HFFc6 (cell line): ENCODE results near the gene DNMBP. TPM values are rescaled to one million over a fixed set of nuclear protein-coding genes. Genes with fewer than 3 reads are reported as not detected.

Experiments
- DNase-seq: peaks from one replicate; pipeline ENCODE4 v3.0.0-alpha.2; 2018
- H3K27ac Mint-ChIP-seq: 2 replicates; pipeline ENCODE4 v1.8.0; 2020; ENCODE audit warnings: mild to moderate bottlenecking, mixed read lengths
- H3K27me3 Mint-ChIP-seq: 2 replicates; pipeline ENCODE4 v1.8.0; 2021; ENCODE audit warnings: mild to moderate bottlenecking, moderate library complexity, mixed read lengths; ENCODE audit not compliant: insufficient read depth
- H3K36me3 Mint-ChIP-seq: 2 replicates; pipeline ENCODE4 v1.8.0; 2021; ENCODE audit warnings: low read depth, mixed read lengths
- H3K4me1 Mint-ChIP-seq: 2 replicates; pipeline ENCODE4 v1.8.0; 2020; ENCODE audit warnings: low read depth, mixed read lengths
- H3K4me3 Mint-ChIP-seq: 2 replicates; pipeline ENCODE4 v1.8.0; 2020; ENCODE audit warnings: mild to moderate bottlenecking, moderate library complexity, mixed read lengths
- H3K9me3 Mint-ChIP-seq: 2 replicates; pipeline ENCODE4 v1.8.0; 2020; ENCODE audit warnings: mild to moderate bottlenecking, mixed read lengths
- CTCF ChIP-seq: fragments of 200-600 bp; sonication (generic); IDR thresholded peaks from 2 replicates; pipeline ENCODE4 v1.5.0; 2021; ENCODE audit warnings: antibody characterized with exemption, mild to moderate bottlenecking
- total RNA-seq, 6 experiments: library from RNA; stranded (reverse); fragmentation: NEBNext Ultra II Directional; extraction: Animal tissue kit (Norgen Biotek cat#: 25700); gene quantifications; 2 replicates in 1 of 6; 3 replicates in 5 of 6; pipeline ENCODE4 v1.2.3, GENCODE V29; 2021

The DNMBP gene
- total RNA-seq, 6 experiments from 2014 or later = 24.9 to 44.7 (median 28.6) TPM

DNA sequence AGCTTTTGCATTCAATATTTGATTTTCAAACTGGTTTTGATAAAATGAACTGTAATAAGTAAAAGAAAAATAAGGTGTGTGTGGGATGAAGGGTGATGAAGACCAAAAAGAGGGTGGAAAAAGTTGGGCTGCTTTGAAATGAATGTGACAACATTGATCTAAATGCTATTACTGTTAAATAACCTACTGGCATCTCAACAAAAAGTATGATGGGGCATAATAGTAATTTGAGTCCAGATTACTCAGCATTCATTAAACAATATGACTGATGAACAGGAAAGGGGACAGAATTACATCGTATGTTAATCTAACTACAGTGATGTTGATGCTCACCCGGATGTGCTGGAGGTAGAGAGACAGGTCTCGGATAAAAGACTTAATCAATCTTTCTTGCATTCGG lies 115.1 kb downstream of the DNMBP start:
- no peaks in the 10 kb centered on the region for H3K9me3 Mint-ChIP-seq
- H3K27ac Mint-ChIP-seq = peak overlapping the region; percentile 1; the same call in 1 of the 2 replicates
- peaks cover 9% of the 10 kb centered on the region for H3K4me1 Mint-ChIP-seq
- DNase-seq = no peak
- no peak for TF ChIP-seq CTCF
- H3K27me3 Mint-ChIP-seq = peaks cover 3% of the 10 kb centered on the region; the same call in 1 of the 2 replicates
- peaks cover 54% of the 10 kb centered on the region for H3K36me3 Mint-ChIP-seq
- no peak overlapping the region for H3K4me3 Mint-ChIP-seq

- Mint-ChIP-seq H3K27ac (peak overlapping the region; percentile 55), H3K36me3 (peaks cover 28% of the 10 kb centered on the region), H3K4me1 (peaks cover 15% of the 10 kb centered on the region), H3K4me3 (peak overlapping the region; percentile 12; the same call in 1 of the 2 replicates), H3K27me3 (peaks cover 6% of the 10 kb centered on the region; the same call in 1 of the 2 replicates), H3K9me3 (no peaks in the 10 kb centered on the region)
- no peak for TF ChIP-seq CTCF
- peak; percentile 62 for DNase-seq
Measured at GRCh38 chr10:99888622-99889021, 121.1 kb downstream of the DNMBP start.

DNA sequence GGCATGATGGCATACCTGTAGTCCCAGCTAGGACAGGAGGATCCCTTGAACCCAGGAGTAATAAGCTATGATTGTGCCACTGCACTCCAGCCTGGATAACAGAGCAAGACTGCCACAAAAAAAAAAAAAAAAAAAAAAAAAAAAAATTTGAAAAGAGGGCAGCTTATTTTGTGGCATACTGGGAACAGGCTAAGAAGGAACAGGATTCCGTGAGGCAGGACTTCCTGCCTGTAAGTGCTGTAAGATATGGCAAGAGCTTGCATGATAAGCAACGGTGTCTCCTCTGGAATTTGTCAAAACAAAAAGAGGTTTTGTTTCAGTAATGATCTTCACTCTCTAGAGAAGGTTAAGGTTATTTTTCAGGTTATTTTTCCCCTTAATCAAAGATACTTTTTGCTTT lies 126.2 kb downstream of the DNMBP start:
- no peaks in the 10 kb centered on the region for H3K9me3 Mint-ChIP-seq
- peaks cover 4% of the 10 kb centered on the region for H3K4me1 Mint-ChIP-seq
- no peak overlapping the region for H3K4me3 Mint-ChIP-seq
- no peak for DNase-seq
- peaks cover 53% of the 10 kb centered on the region for H3K36me3 Mint-ChIP-seq
- peak overlapping the region; percentile 16; the same call in 1 of the 2 replicates for H3K27ac Mint-ChIP-seq
- TF ChIP-seq CTCF = no peak
- peaks cover 6% of the 10 kb centered on the region for H3K27me3 Mint-ChIP-seq

- no peaks in the 10 kb centered on the region; the same call in 1 of the 2 replicates for H3K4me1 Mint-ChIP-seq
- TF ChIP-seq CTCF = no peak
- no peak overlapping the region for H3K27ac Mint-ChIP-seq
- no peak for DNase-seq
- H3K27me3 Mint-ChIP-seq = peaks cover 9% of the 10 kb centered on the region
- no peaks in the 10 kb centered on the region for H3K9me3 Mint-ChIP-seq
- H3K36me3 Mint-ChIP-seq = peaks cover 63% of the 10 kb centered on the region
- H3K4me3 Mint-ChIP-seq = no peak overlapping the region
Measured at GRCh38 chr10:99881371-99881770, 128.4 kb downstream of the DNMBP start.

DNA sequence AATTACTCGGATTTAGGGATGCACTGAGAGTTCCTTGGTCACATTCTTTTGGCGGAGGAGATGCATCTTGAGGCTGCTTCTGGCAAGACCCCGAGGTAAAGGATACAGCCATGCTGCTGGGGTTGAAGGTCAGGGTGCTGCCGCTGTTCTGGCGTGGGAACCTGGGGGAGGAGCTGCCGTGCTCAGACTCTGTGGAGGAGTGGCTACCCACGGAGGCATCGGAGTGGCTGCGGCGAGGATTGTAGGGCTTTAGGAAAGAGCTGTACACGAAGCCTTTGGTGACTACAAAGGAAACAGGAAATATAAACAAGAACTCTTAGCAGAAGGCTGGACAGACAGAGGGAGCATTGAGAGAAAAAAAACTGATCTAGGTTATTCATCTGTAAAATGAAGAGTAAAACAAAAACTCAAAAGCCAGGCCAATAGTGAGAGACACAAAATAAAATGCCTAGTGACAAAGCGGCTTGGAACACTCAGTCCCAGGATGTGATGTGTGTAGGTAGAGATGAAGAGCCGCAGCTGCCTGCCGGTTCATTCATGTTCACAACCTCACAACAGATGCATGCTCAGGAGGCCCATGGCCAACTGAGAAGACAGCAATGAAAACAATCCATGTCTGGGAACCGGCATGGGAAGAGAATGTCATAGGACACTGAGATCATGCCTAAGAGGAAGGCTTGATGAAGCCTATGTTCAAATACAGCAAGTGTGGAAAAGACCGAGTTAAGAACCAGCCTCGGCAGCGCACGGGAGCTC lies 129.5 kb downstream of the DNMBP start:
- Mint-ChIP-seq H3K9me3 (no peaks in the 10 kb centered on the region), H3K4me1 (peaks cover 11% of the 10 kb centered on the region), H3K4me3 (no peak overlapping the region; the same call in 1 of the 2 replicates), H3K27ac (peak overlapping the region; percentile 56; the same call in 1 of the 2 replicates), H3K36me3 (peaks cover 73% of the 10 kb centered on the region), H3K27me3 (peaks cover 7% of the 10 kb centered on the region)
- TF ChIP-seq CTCF = no peak
- DNase-seq = no peak
